ENCODE measurements around the gene CNFN. TPM values are rescaled to one million over a fixed set of nuclear protein-coding genes. Genes with fewer than 3 reads are reported as not detected.

Gene CNFN
- total RNA-seq, 1 donor from 2014 or later = 2.9 TPM

GRCh38 chr19:42361545-42361910 lies 28.6 kb downstream of the CNFN start:
- Histone ChIP-seq H3K27me3 (no peaks in the 10 kb centered on the region), H3K36me3 (no peaks in the 10 kb centered on the region), H3K4me2 (no peak overlapping the region), H3K4me3 (no peak overlapping the region), H3K9ac (no peak overlapping the region), H2AFZ (replicated peaks) (no peak overlapping the region), H3K27ac (no peak overlapping the region), H3K79me2 (ENCODE audit: low read depth) (no peaks in the 10 kb centered on the region), H3F3A (ENCODE audit: low read depth) (no peaks in the 10 kb centered on the region), H4K20me1 (ENCODE audit: low read depth) (no peaks in the 10 kb centered on the region), H3K4me1 (peaks cover 4% of the 10 kb centered on the region), H3K9me3 (ENCODE audit: low read depth) (no peaks in the 10 kb centered on the region)
- Mint-ChIP-seq H3K4me3 (no peak overlapping the region), H3K27me3 (ENCODE audit: insufficient read depth, low read depth) (peaks cover 7% of the 10 kb centered on the region), H3K27ac (no peak overlapping the region), H3K36me3 (peaks cover 28% of the 10 kb centered on the region), H3K9me3 (peaks cover 4% of the 10 kb centered on the region), H3K4me1 (peaks cover 10% of the 10 kb centered on the region)
- TF ChIP-seq EZH2 (IDR thresholded peaks at IDR 0.05) (no peak), EZH2phosphoT487 (IDR thresholded peaks at IDR 0.05) (no peak), CTCF (IDR thresholded peaks at IDR 0.05) (no peak)
- no peak for DNase-seq (ENCODE audit: low spot score)

- no peaks in the 10 kb centered on the region for H3K27me3 ChIP-seq
- H3K9me3 ChIP-seq (ENCODE audit: low read depth) = no peaks in the 10 kb centered on the region
- H3K9me3 Mint-ChIP-seq = peaks cover 4% of the 10 kb centered on the region
- H3K27ac Mint-ChIP-seq = peak overlapping the region; percentile 40
- no peak for TF ChIP-seq EZH2 (IDR thresholded peaks at IDR 0.05)
- TF ChIP-seq EZH2phosphoT487 (IDR thresholded peaks at IDR 0.05) = no peak
- TF ChIP-seq CTCF (IDR thresholded peaks at IDR 0.05) = peak; percentile 45
- no peaks in the 10 kb centered on the region for H3K79me2 ChIP-seq (ENCODE audit: low read depth)
- H3K27ac ChIP-seq = no peak overlapping the region
- no peaks in the 10 kb centered on the region for H3F3A ChIP-seq (ENCODE audit: low read depth)
- no peak overlapping the region for H2AFZ ChIP-seq (replicated peaks)
- peaks cover 9% of the 10 kb centered on the region for H3K4me1 Mint-ChIP-seq
- H3K9ac ChIP-seq = no peak overlapping the region
- H3K4me3 Mint-ChIP-seq = no peak overlapping the region
- no peaks in the 10 kb centered on the region for H3K36me3 ChIP-seq
- peaks cover 26% of the 10 kb centered on the region for H3K36me3 Mint-ChIP-seq
- H3K27me3 Mint-ChIP-seq (ENCODE audit: insufficient read depth, low read depth) = peaks cover 7% of the 10 kb centered on the region
- H3K4me3 ChIP-seq = no peak overlapping the region
- peaks cover 4% of the 10 kb centered on the region for H3K4me1 ChIP-seq
- DNase-seq (ENCODE audit: low spot score) = peak; percentile 80
- no peak overlapping the region for H3K4me2 ChIP-seq
- H4K20me1 ChIP-seq (ENCODE audit: low read depth) = no peaks in the 10 kb centered on the region
Measured at GRCh38 chr19:42360787-42361544, 29.1 kb downstream of the CNFN start.

GRCh38 chr19:42357290-42357689 lies 32.8 kb downstream of the CNFN start:
- no peak for DNase-seq (ENCODE audit: low spot score)

More at GRCh38 chr19:42357290-42357689, 32.8 kb downstream of the CNFN start:
- peaks cover 19% of the 10 kb centered on the region for H3K36me3 Mint-ChIP-seq
- H3K4me1 Mint-ChIP-seq = peaks cover 28% of the 10 kb centered on the region
- H3K9ac ChIP-seq = no peak overlapping the region
- TF ChIP-seq CTCF (IDR thresholded peaks at IDR 0.05) = no peak
- no peak for TF ChIP-seq EZH2phosphoT487 (IDR thresholded peaks at IDR 0.05)
- no peak for TF ChIP-seq EZH2 (IDR thresholded peaks at IDR 0.05)
- no peak overlapping the region for H2AFZ ChIP-seq (replicated peaks)
- no peak overlapping the region for H3K4me2 ChIP-seq
- H3K4me3 ChIP-seq = no peak overlapping the region
- peaks cover 4% of the 10 kb centered on the region for H3K4me1 ChIP-seq
- H3K27me3 Mint-ChIP-seq (ENCODE audit: insufficient read depth, low read depth) = peaks cover 4% of the 10 kb centered on the region
- no peaks in the 10 kb centered on the region for H3K27me3 ChIP-seq
- H3K9me3 ChIP-seq (ENCODE audit: low read depth) = no peaks in the 10 kb centered on the region
- H3K4me3 Mint-ChIP-seq = peak overlapping the region; percentile 30
- H3K79me2 ChIP-seq (ENCODE audit: low read depth) = no peaks in the 10 kb centered on the region
- H3F3A ChIP-seq (ENCODE audit: low read depth) = no peaks in the 10 kb centered on the region
- no peaks in the 10 kb centered on the region for H3K9me3 Mint-ChIP-seq
- H3K36me3 ChIP-seq = no peaks in the 10 kb centered on the region
- no peak overlapping the region for H3K27ac Mint-ChIP-seq
- H3K27ac ChIP-seq = no peak overlapping the region
- H4K20me1 ChIP-seq (ENCODE audit: low read depth) = no peaks in the 10 kb centered on the region
